WERI-Rb-1 (cell line): ENCODE data around the gene ZMYND10.

Source experiments
- DNase-seq: peaks from one replicate; pipeline ENCODE4 v3.0.0-alpha.2; 2020
- H3K27ac ChIP-seq: fragments of 250-450 bp; sonication (Bioruptor Pico); 2 replicates; pipeline ENCODE4 v1.5.1; 2020; ENCODE audit warnings: mild to moderate bottlenecking, moderate library complexity
- H3K27me3 ChIP-seq: fragments of 250-450 bp; sonication (Bioruptor Pico); 2 replicates; pipeline ENCODE4 v1.5.1; 2021; ENCODE audit warnings: mild to moderate bottlenecking, low read depth, moderate library complexity; ENCODE audit not compliant: insufficient read depth, severe bottlenecking
- H3K36me3 ChIP-seq: fragments of 250-450 bp; sonication (Bioruptor Pico); 2 replicates; pipeline ENCODE4 v1.5.1; 2020; ENCODE audit warnings: mild to moderate bottlenecking, moderate library complexity
- H3K4me3 ChIP-seq: 2 replicates; pipeline ENCODE4 v1.5.1; 2011; ENCODE audit warnings: low read depth, mild to moderate bottlenecking, control low read depth, low read length
- H3K9me3 ChIP-seq: fragments of 250-450 bp; sonication (Bioruptor Pico); 2 replicates; pipeline ENCODE4 v1.5.1; 2021; ENCODE audit warnings: mild to moderate bottlenecking, moderate library complexity; ENCODE audit not compliant: severe bottlenecking
- CTCF ChIP-seq: IDR thresholded peaks from 2 replicates; pipeline ENCODE4 v1.5.1; 2011; ENCODE audit warnings: low read depth, mild to moderate bottlenecking, control low read depth, inconsistent platforms, low read length

The ZMYND10 gene

GRCh38 chr3:50297384-50297775, 48.2 kb downstream of the ZMYND10 start:
- TF ChIP-seq CTCF = no peak
- Histone ChIP-seq H3K4me3 (no peak overlapping the region), H3K27me3 (no peaks in the 10 kb centered on the region), H3K36me3 (no peaks in the 10 kb centered on the region), H3K9me3 (no peaks in the 10 kb centered on the region), H3K27ac (no peak overlapping the region)
- DNase-seq = no peak

GRCh38 chr3:50296721-50297383, 48.7 kb downstream of the ZMYND10 start:
- Histone ChIP-seq H3K27ac (no peak overlapping the region), H3K36me3 (0 out of 2 replicates have a peak, but pooled peaks cover under 1% of the 10 kb centered on the region), H3K4me3 (no peak overlapping the region), H3K9me3 (no peaks in the 10 kb centered on the region), H3K27me3 (no peaks in the 10 kb centered on the region)
- no peak for TF ChIP-seq CTCF
- DNase-seq = no peak

DNA sequence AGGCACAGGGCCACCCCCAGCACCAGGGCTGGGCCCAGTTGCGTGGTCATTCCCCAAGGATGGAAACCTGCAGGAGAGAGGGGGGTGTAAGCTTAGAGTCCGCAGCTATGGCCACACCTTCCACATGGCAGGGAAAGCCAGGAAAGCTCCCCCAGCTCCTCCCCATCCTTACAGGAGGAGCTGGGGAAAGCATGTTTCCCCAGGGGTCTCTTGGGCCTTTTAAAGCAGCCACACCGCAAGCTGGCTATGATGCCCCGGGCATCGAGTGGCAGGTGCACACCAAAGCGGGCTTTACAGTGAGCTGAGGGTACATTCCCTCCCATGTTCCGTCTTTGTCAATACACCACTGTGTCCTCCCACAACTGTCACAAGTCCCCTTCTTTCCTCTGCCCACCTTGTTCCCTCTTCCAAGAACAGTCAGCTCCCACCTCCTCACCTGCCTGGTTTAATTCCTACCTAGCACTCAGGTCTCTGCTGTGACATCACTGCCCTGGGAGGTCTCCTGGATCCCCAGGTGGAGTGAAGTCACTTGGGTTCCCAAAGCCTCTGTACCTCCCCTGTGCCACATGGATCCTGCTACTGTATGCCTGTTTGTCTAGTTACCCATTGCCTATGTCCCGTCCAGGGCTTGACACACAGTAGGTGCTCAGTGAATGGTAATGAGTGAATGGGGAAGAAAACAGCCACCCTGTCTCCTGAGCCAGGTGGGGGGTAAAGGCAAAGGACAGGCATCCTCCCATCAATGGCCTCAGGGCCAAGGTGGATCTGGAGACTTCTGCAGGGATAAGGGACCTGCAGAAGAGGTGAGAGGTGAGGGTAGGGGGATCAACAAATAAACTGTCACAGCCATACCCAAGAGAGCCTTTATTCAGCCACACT, 49.7 kb downstream of the ZMYND10 start:
- Histone ChIP-seq H3K27me3 (no peaks in the 10 kb centered on the region), H3K36me3 (peaks cover 3% of the 10 kb centered on the region; the same call in 1 of the 2 replicates), H3K27ac (no peak overlapping the region), H3K9me3 (no peaks in the 10 kb centered on the region), H3K4me3 (no peak overlapping the region)
- DNase-seq = no peak
- TF ChIP-seq CTCF = no peak

DNA sequence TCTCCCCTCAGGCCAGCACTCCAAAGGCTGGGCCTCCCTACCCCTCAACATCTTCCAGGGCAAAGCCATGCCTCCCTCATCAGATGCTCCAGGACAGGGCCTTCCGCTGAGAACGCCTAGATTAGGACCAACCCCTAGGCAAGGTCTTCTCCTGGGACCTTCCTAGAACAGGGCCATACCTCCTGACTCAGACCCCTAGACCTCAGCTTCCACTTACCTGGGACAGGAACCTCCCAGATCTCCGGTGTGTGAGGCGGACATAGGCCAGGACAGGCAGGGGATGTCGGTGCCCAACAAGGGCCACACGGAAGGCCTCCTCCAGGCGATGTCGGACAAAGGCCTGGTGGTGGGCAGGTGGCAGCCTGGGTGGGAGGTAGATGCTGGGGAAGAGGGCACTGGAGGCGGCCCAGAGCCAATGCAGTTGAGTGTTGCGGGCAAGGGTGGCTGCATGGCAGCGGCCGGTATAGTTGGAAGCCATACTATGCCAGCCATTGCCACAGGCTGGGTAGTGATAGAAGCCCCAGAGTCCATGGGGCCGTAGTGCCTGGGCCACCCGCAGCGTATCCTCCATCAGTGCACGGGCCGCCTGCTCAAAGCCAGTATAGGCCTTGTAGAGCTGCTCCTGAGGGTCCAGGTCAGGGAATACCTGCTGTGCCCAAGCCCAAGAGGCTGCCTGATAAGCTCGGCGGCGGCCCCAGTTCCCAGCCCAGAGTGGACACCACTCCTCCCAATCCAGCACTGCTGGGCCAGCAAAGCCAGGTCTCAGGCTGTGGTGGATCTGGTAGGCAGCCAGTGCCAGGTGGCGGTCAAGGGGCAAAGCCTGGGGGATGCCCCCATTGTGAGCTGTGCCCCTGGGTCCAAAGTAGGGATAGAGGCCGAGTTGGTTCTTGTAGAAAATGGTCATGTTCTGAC, 50.8 kb downstream of the ZMYND10 start:
- Histone ChIP-seq H3K27me3 (no peaks in the 10 kb centered on the region), H3K4me3 (no peak overlapping the region), H3K36me3 (peaks cover 12% of the 10 kb centered on the region), H3K9me3 (no peaks in the 10 kb centered on the region), H3K27ac (no peak overlapping the region)
- no peak for DNase-seq
- TF ChIP-seq CTCF = no peak

GRCh38 chr3:50294089-50294488, 51.4 kb downstream of the ZMYND10 start:
- no peak for DNase-seq

More at GRCh38 chr3:50294089-50294488, 51.4 kb downstream of the ZMYND10 start:
- H3K4me3 ChIP-seq = no peak overlapping the region
- no peaks in the 10 kb centered on the region for H3K27me3 ChIP-seq
- no peak overlapping the region for H3K27ac ChIP-seq
- no peaks in the 10 kb centered on the region for H3K9me3 ChIP-seq
- no peak for TF ChIP-seq CTCF
- H3K36me3 ChIP-seq = peaks cover 19% of the 10 kb centered on the region
